Measurements from ENCODE around the gene TACC3. TPM values are rescaled to one million over a fixed set of nuclear protein-coding genes. Genes with fewer than 3 reads are reported as not detected.
A peak's percentile ranks its signal among the peaks of the same experiment; 100 is the strongest.

Gene TACC3
- total and polyA plus RNA-seq, 12 donors, result 2.3 to 16.2 (median 4.8) TPM

DNA sequence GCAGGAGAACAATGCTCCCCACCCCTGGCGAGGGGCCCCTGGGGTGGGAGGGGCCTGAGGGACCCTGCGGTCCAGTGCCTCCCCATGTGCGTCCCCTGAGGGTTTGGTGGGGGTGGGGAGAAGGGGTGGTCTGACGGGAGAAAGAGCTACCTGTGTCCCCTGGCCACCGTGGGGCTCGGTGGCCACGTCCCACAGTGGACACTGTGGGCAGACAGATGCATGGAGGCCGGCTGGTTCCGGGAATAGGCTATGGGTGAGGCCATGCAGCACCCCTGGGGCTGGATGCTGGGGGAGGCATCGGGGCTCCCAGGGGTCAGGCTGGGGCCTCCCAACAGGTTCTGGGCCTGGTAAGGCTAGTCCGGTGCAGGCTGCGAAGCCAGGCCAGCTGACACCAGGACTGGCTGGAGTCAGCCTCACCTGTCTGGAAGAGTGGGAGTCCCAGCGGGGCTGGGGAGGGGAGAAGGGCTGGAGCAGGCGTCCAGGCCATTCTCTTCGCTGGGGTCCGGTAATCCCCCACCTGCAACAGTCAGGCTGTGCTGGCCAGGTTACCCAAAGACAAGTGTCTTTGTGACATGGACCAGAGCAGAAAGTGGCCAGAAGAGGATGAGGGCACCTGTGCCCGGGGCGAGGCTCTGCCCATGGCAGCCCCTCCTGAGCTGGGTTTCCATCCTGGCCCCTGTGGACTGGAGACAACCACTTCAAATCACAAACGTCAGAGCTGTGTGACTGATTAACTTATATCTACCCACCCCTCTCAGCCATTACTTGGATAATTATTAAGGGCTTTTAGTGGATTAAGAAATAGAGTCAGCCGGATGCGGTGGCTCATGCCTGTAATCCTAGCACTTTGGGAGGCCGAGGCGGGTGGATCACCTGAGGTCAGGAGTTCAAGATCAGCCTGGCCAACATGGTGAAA lies 35.8 kb upstream of the TACC3 start:
- intact Hi-C loops (cut with DNase I), result no loop called here
- DNase-seq, result no peak
- Histone ChIP-seq H3K36me3 (peaks cover 0 to 9% (median 0%) of the 10 kb centered on the region in 9 donors), H3K27ac (peak overlapping the region in 1 of 10 donors; percentile 21), H3K27me3 (no peaks in the 10 kb centered on the region), H3K4me3 (peak overlapping the region in 1 of 10 donors; percentile 56), H3K9me3 (no peaks in the 10 kb centered on the region), H3K4me1 (peaks cover 0 to 18% (median 8%) of the 10 kb centered on the region in 9 donors)
- ATAC-seq, result peak in 2 of 8 donors; percentile 1 to 20
- TF ChIP-seq, protein P1, sequence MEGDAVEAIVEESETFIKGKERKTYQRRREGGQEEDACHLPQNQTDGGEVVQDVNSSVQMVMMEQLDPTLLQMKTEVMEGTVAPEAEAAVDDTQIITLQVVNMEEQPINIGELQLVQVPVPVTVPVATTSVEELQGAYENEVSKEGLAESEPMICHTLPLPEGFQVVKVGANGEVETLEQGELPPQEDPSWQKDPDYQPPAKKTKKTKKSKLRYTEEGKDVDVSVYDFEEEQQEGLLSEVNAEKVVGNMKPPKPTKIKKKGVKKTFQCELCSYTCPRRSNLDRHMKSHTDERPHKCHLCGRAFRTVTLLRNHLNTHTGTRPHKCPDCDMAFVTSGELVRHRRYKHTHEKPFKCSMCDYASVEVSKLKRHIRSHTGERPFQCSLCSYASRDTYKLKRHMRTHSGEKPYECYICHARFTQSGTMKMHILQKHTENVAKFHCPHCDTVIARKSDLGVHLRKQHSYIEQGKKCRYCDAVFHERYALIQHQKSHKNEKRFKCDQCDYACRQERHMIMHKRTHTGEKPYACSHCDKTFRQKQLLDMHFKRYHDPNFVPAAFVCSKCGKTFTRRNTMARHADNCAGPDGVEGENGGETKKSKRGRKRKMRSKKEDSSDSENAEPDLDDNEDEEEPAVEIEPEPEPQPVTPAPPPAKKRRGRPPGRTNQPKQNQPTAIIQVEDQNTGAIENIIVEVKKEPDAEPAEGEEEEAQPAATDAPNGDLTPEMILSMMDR (IDR thresholded peaks at IDR 0.05), result no peak
- WGBS, 2 donors, result 83 to 84% methylated on average over 23 of the region's 23 CpGs

DNA sequence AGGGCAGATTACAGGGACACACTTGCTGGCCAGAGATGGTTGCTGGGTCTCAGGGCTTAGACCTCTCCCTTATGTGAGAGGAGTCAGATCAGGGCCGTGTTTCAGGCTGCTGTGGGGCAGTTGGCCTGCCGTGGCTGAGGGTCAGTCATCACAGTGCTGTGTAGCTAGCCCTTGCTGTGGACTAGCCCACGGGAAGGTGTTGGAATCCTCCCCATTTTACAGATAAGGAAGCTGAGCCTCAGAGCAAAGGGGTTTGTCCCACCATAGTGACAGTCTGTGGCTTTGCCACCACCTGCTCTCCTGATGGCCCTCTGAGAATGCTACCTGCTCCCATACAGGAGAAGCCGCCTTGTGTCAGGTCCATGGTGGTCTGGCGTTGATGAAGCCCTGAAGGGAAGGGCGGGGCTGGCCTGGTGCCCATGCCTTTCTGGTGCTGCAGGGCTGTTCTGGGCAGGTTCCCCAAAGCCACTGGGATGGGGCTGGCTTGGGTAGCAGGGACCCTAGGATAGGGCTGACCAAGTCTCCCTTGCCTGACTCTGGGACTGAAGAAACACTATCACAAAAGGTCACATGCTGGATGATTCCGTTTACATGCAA lies 34.8 kb upstream of the TACC3 start:
- TF ChIP-seq, protein P1 (IDR thresholded peaks at IDR 0.05), result no peak
- WGBS, 2 donors, result 46 to 56% methylated on average over 7 of the region's 7 CpGs
- Histone ChIP-seq H3K4me3 (no peak overlapping the region), H3K27me3 (no peaks in the 10 kb centered on the region), H3K9me3 (no peaks in the 10 kb centered on the region), H3K36me3 (peaks cover 0 to 19% (median 2%) of the 10 kb centered on the region in 9 donors), H3K27ac (no peak overlapping the region), H3K4me1 (peaks cover 0 to 18% (median 8%) of the 10 kb centered on the region in 9 donors)
- intact Hi-C loops (cut with DNase I), result no loop called here
- no peak for DNase-seq
- ATAC-seq, result no peak

DNA sequence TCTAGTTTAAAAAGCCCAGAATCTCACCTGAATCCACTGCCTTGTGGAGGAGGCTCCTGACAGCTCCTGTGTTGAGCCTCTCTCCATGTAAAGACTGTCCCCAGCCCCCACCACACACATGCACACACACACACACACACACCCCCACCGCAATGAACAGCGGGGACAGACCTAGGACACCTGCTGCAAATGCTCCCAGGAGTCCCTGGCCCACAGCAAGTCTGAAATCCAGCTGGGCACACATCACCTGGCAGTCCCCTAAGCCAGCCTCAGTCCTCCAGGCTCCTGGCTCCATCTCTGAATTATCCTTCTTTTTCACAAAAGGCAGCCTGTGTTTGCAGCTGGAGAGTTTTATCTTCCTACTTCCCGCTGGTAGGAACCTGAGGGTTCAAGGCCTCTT lies 30.6 kb upstream of the TACC3 start:
- Histone ChIP-seq H3K27ac (no peak overlapping the region), H3K36me3 (peaks cover 0 to 61% (median 19%) of the 10 kb centered on the region in 9 donors), H3K4me3 (no peak overlapping the region), H3K4me1 (no peaks in the 10 kb centered on the region), H3K9me3 (no peaks in the 10 kb centered on the region), H3K27me3 (no peaks in the 10 kb centered on the region)
- 95 to 98% methylated on average over 3 of the region's 3 CpGs for WGBS, 2 donors
- intact Hi-C loops (cut with DNase I), result loop anchor here in 2 of 10 donors (5.0 kb wide), 1 partner anchor 37 kb away; no protein-coding TSS in a partner anchor
- no peak for DNase-seq
- TF ChIP-seq, protein P1 (IDR thresholded peaks at IDR 0.05), result no peak
- ATAC-seq, result no peak

DNA sequence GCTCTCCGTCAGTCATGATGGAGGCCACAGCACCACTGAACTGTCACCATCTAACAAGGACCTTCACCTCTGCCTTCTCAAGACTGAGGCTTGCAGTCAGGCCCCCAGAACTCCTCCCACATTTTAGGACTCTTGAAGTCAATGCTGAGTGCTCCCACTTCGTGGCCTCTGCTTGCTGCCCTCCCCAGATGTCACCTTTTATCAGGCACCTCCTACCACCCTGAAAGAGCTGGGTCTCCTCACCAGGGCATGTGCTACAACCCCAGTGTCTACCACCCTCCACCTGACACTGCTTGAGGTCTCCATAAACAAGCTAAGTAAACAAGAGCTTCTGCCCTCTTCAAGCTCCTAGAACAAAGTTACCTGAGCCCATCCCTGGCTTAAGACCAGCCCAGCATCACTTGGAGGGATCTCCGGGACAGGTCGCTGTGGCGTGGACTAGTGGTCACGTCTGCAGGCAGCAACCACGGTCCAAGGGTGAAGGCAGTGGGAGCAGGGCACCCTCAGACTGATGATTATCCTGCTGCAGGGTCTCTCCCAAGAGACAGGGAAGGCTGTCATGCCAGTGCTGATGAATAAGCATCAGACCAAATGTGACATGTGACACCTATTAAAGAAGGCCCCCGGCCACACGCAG lies 29.5 kb upstream of the TACC3 start:
- no peak overlapping the region for H3K4me3 ChIP-seq
- H3K9me3 ChIP-seq, result no peaks in the 10 kb centered on the region
- DNase-seq, result no peak
- H3K27me3 ChIP-seq, result no peaks in the 10 kb centered on the region
- TF ChIP-seq, protein P1 (IDR thresholded peaks at IDR 0.05), result no peak
- intact Hi-C loops (cut with DNase I), result loop anchor here in 7 of 10 donors (2.0 to 5.0 kb wide), 3 partner anchors 33 to 35 kb away; no protein-coding TSS in a partner anchor
- H3K36me3 ChIP-seq, result peaks cover 0 to 72% (median 24%) of the 10 kb centered on the region in 9 donors
- H3K27ac ChIP-seq, result no peak overlapping the region
- 86 to 95% methylated on average over 9 of the region's 9 CpGs for WGBS, 2 donors
- ATAC-seq, result no peak
- H3K4me1 ChIP-seq, result no peaks in the 10 kb centered on the region

All from heart right ventricle (tissue), 16 donors.